ENCODE data around the gene MRPS23.

DNA sequence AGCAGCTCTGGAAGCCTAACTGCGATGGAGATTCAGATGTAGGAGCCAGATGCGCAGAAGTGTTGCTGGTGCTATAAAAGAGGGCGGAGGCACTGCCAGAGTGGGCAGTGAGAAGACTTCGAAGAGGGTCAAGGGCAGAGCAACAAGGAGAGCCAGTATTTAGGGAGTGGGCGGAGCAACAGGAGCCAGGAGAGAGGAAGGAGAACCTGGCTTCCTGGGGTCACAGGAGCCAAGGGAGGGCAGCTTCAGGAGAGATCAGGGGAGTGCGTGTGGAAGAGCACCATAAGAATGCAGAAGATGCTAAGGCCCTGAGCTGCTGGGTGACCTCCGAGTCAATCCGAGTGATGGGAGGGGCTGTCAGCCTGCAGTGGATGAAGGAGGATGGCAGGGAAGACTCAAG lies 14.4 kb upstream of the MRPS23 start:
- TF ChIP-seq, protein P1, sequence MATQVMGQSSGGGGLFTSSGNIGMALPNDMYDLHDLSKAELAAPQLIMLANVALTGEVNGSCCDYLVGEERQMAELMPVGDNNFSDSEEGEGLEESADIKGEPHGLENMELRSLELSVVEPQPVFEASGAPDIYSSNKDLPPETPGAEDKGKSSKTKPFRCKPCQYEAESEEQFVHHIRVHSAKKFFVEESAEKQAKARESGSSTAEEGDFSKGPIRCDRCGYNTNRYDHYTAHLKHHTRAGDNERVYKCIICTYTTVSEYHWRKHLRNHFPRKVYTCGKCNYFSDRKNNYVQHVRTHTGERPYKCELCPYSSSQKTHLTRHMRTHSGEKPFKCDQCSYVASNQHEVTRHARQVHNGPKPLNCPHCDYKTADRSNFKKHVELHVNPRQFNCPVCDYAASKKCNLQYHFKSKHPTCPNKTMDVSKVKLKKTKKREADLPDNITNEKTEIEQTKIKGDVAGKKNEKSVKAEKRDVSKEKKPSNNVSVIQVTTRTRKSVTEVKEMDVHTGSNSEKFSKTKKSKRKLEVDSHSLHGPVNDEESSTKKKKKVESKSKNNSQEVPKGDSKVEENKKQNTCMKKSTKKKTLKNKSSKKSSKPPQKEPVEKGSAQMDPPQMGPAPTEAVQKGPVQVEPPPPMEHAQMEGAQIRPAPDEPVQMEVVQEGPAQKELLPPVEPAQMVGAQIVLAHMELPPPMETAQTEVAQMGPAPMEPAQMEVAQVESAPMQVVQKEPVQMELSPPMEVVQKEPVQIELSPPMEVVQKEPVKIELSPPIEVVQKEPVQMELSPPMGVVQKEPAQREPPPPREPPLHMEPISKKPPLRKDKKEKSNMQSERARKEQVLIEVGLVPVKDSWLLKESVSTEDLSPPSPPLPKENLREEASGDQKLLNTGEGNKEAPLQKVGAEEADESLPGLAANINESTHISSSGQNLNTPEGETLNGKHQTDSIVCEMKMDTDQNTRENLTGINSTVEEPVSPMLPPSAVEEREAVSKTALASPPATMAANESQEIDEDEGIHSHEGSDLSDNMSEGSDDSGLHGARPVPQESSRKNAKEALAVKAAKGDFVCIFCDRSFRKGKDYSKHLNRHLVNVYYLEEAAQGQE (IDR thresholded peaks at IDR 0.05; ENCODE audit: insufficient read depth in 1 of 2, low read depth in 2 of 2, low read length in 2 of 2): no peak
- TF ChIP-seq POLR2AphosphoS5 (IDR thresholded peaks at IDR 0.05; ENCODE audit: low read depth, low read length) (no peak), TAF1 (IDR thresholded peaks at IDR 0.05; ENCODE audit: borderline replicate concordance, insufficient read depth, low read length) (no peak), SIN3A (IDR thresholded peaks at IDR 0.05; ENCODE audit: borderline replicate concordance, insufficient read depth, low read length) (no peak), FOXP2 (optimal IDR thresholded peaks at IDR 0.05; ENCODE audit: borderline replicate concordance, extremely low read depth, extremely low read length, insufficient read depth) (no peak)

Measured in PFSK-1 (cell line).